GM23338 (cell line): Measurements from ENCODE around the gene MYO3B.

Experiments
- CREB1 ChIP-seq: fragments of 250-450 bp; sonication (Bioruptor Pico); IDR thresholded peaks from 2 replicates; pipeline ENCODE4 v1.5.0; 2020; ENCODE audit warnings: low read depth, mild to moderate bottlenecking, moderate library complexity
- CTCF ChIP-seq, 2 experiments: fragments of 200-600 bp in 1 of 2; sonication (generic) in 1 of 2; conservative IDR thresholded peaks; 2 replicates each; pipeline versions ENCODE4 v1.5.1 to v1.6.1; 2016 to 2017; ENCODE audit warnings: antibody characterized with exemption in 2 of 2, low read depth in 2 of 2, mild to moderate bottlenecking in 2 of 2, moderate library complexity in 1 of 2
- EZH2 ChIP-seq: fragments of 200-600 bp; sonication (generic); IDR thresholded peaks from one replicate; pipeline ENCODE4 v1.8.0; 2017; ENCODE audit warnings: antibody characterized with exemption, mild to moderate bottlenecking, low read depth; ENCODE audit not compliant: unreplicated experiment
- EZH2phosphoT487 ChIP-seq: fragments of 200-600 bp; sonication (generic); IDR thresholded peaks from one replicate; pipeline ENCODE4 v1.8.1; 2018; ENCODE audit warnings: antibody characterized with exemption; ENCODE audit not compliant: unreplicated experiment
- JUNB ChIP-seq: IDR thresholded peaks from one replicate; pipeline ENCODE4 v1.6.1; 2016; ENCODE audit warnings: antibody characterized with exemption; ENCODE audit not compliant: unreplicated experiment
- NANOG ChIP-seq: IDR thresholded peaks from 2 replicates; pipeline ENCODE4 v1.6.1; 2016; ENCODE audit warnings: antibody characterized with exemption, borderline replicate concordance
- POLR2AphosphoS5 ChIP-seq: IDR thresholded peaks from 2 replicates; pipeline ENCODE4 v1.6.1; 2016; ENCODE audit warnings: antibody characterized with exemption, low read depth
- REST ChIP-seq: IDR thresholded peaks from one replicate; pipeline ENCODE4 v1.6.1; 2018; ENCODE audit warnings: antibody characterized with exemption; ENCODE audit not compliant: unreplicated experiment
- STAT1 ChIP-seq: IDR thresholded peaks from one replicate; pipeline ENCODE4 v1.6.1; 2016; ENCODE audit warnings: antibody characterized with exemption; ENCODE audit not compliant: unreplicated experiment
- ZNF114 ChIP-seq: fragments of 250-450 bp; sonication (Bioruptor Pico); IDR thresholded peaks from 2 replicates; pipeline ENCODE4 v1.5.0; 2020; ENCODE audit warnings: mild to moderate bottlenecking, moderate library complexity
- ZNF331 ChIP-seq: fragments of 250-450 bp; sonication (Bioruptor Pico); IDR thresholded peaks from 2 replicates; pipeline ENCODE4 v1.5.0; 2020; ENCODE audit warnings: low read depth, mild to moderate bottlenecking, moderate library complexity
- ZNF462 ChIP-seq: fragments of 250-450 bp; sonication (Bioruptor Pico); IDR thresholded peaks from 2 replicates; pipeline ENCODE4 v1.5.0; 2020; ENCODE audit warnings: mild to moderate bottlenecking, moderate library complexity

GRCh38 chr2:170681311-170681710, 503.4 kb downstream of the MYO3B start:
- TF ChIP-seq CTCF (conservative IDR thresholded peaks at IDR 0.05; ENCODE audit: low read depth in 2 of 2) = no peak
- no peak for TF ChIP-seq REST
- no peak for TF ChIP-seq POLR2AphosphoS5
- no peak for TF ChIP-seq EZH2
- no peak for TF ChIP-seq NANOG
- no peak for TF ChIP-seq STAT1
- no peak for TF ChIP-seq JUNB
- TF ChIP-seq CREB1 = no peak
- no peak for TF ChIP-seq ZNF462 (CRISPR knock-in tag)
- no peak for TF ChIP-seq ZNF114 (CRISPR knock-in tag)
- TF ChIP-seq EZH2phosphoT487 = no peak
- no peak for TF ChIP-seq ZNF331 (CRISPR knock-in tag)
